ENCODE data around the gene NPY5R. TPM values are rescaled to one million over a fixed set of nuclear protein-coding genes. Genes with fewer than 3 reads are reported as not detected.

NPY5R gene
- total RNA-seq, 1 experiment from 2014 or later, result not detected

GRCh38 chr4:163395758-163396157 lies 52.1 kb downstream of the NPY5R start:
- Histone ChIP-seq H3K4me2 (ENCODE audit: low read length) (no peak overlapping the region), H3K4me3 (replicated peaks in 1 of 2; ENCODE audit: low read depth in 1 of 2, low read length in 2 of 2) (no peak overlapping the region), H3K9me2 (ENCODE audit: insufficient read depth) (no peaks in the 10 kb centered on the region), H3K4me1 (ENCODE audit: control insufficient read depth in 1 of 2, insufficient read depth in 2 of 2, low read length in 2 of 2) (no peaks in the 10 kb centered on the region), H3K27me3 (ENCODE audit: insufficient read depth, low read length) (no peaks in the 10 kb centered on the region), H2AFZ (ENCODE audit: low read depth, low read length, poor library complexity, severe bottlenecking) (no peak overlapping the region), H3K79me2 (ENCODE audit: insufficient read depth, low read length) (no peaks in the 10 kb centered on the region), H4K20me1 (ENCODE audit: insufficient read depth) (no peaks in the 10 kb centered on the region), H3K9me3 (ENCODE audit: control insufficient read depth in 1 of 2, insufficient read depth in 1 of 2, low read depth in 1 of 2, low read length in 2 of 2) (no peaks in the 10 kb centered on the region), H3K27ac (ENCODE audit: low read depth, low read length) (no peak overlapping the region), H3K36me3 (ENCODE audit: control insufficient read depth in 1 of 2, insufficient read depth in 2 of 2, low read length in 2 of 2) (no peaks in the 10 kb centered on the region), H3K9ac (ENCODE audit: low read length) (no peak overlapping the region)
- no peak for ATAC-seq
- CTCF ChIA-PET, result no interaction called here
- BruUV-seq (replicated peaks), result no TSS peak
- intact Hi-C loops (cut with micrococcal nuclease), result no loop called here
- RAD21 ChIA-PET (ENCODE audit: low non-redundant PET in 1 of 2, low total read pairs in 2 of 2, uncharacterized antibody in 2 of 2, unreplicated experiment in 2 of 2), result no interaction called here
- TF ChIP-seq ZBTB33 (IDR thresholded peaks at IDR 0.05; ENCODE audit: extremely low read depth, insufficient replicate concordance, low read length) (no peak), SIN3A (IDR thresholded peaks at IDR 0.05; ENCODE audit: low read depth) (no peak), RAD21 (IDR thresholded peaks at IDR 0.05; ENCODE audit: low read depth) (no peak), ZNF274 (IDR thresholded peaks at IDR 0.05; ENCODE audit: low read depth, low read length) (no peak), ELF1 (IDR thresholded peaks at IDR 0.05; ENCODE audit: borderline replicate concordance, low read depth) (no peak), ZFX (IDR thresholded peaks at IDR 0.05) (no peak)
- POLR2A ChIA-PET, result no interaction called here
- no peak for DNase-seq (ENCODE audit: low read depth, low spot score)

- ChIA-PET POLR2A (no interaction called here), CTCF (no interaction called here), RAD21 (ENCODE audit: low non-redundant PET in 1 of 2, low total read pairs in 2 of 2, uncharacterized antibody in 2 of 2, unreplicated experiment in 2 of 2) (no interaction called here)
- Histone ChIP-seq H3K9ac (ENCODE audit: low read length) (no peak overlapping the region), H3K79me2 (ENCODE audit: insufficient read depth, low read length) (no peaks in the 10 kb centered on the region), H3K4me2 (ENCODE audit: low read length) (no peak overlapping the region), H3K4me1 (ENCODE audit: control insufficient read depth in 1 of 2, insufficient read depth in 2 of 2, low read length in 2 of 2) (no peaks in the 10 kb centered on the region), H3K4me3 (replicated peaks in 1 of 2; ENCODE audit: low read depth in 1 of 2, low read length in 2 of 2) (no peak overlapping the region), H3K36me3 (ENCODE audit: control insufficient read depth in 1 of 2, insufficient read depth in 2 of 2, low read length in 2 of 2) (no peaks in the 10 kb centered on the region), H3K27ac (ENCODE audit: low read depth, low read length) (no peak overlapping the region), H4K20me1 (ENCODE audit: insufficient read depth) (no peaks in the 10 kb centered on the region), H3K9me2 (ENCODE audit: insufficient read depth) (no peaks in the 10 kb centered on the region), H3K27me3 (ENCODE audit: insufficient read depth, low read length) (no peaks in the 10 kb centered on the region), H3K9me3 (ENCODE audit: control insufficient read depth in 1 of 2, insufficient read depth in 1 of 2, low read depth in 1 of 2, low read length in 2 of 2) (no peaks in the 10 kb centered on the region), H2AFZ (ENCODE audit: low read depth, low read length, poor library complexity, severe bottlenecking) (no peak overlapping the region)
- no peak for ATAC-seq
- BruUV-seq (replicated peaks), result no TSS peak
- no peak for TF ChIP-seq FOSL1 (IDR thresholded peaks at IDR 0.05; ENCODE audit: low read depth)
- no peak for DNase-seq (ENCODE audit: low read depth, low spot score)
- intact Hi-C loops (cut with micrococcal nuclease), result no loop called here
These were observed 54.5 kb downstream of the NPY5R start for GRCh38 chr4:163398238-163398637.

Measured in HCT116 (cell line).